Stimulated activated CD8-positive, alpha-beta memory T cell treated with anti-CD3 and anti-CD28 coated beads, Interleukin-12 subunit alpha, Interleukin-12 subunit beta, amount 100 ng/mL, for 24 hours (primary cell): ENCODE data around the gene CDC5L.
"Not testable (repeated sequence)": the region's sequence is repeated elsewhere in the genome, so short reads cannot be mapped to it uniquely, and the experiment has no call there.

Source experiments
- DNase-seq: peaks from one replicate; pipeline ENCODE4 v3.0.0-alpha.2; 2020; ENCODE audit errors: extremely low read depth

The CDC5L gene

GRCh38 chr6:44387346-44388134 is at the start of gene CDC5L:
CDC5L (plus strand) TSS chr6:44387706; CDS start chr6:44387824, 118 bp downstream.
- peak; percentile 81 for DNase-seq

- DNase-seq, result peak; percentile 16
Observed at GRCh38 chr6:44338228-44339122, 49.0 kb upstream of the CDC5L start.

GRCh38 chr6:44339301-44339700 is 48.2 kb upstream of the CDC5L start:
- no peak for DNase-seq

- no peak for DNase-seq
Observed at GRCh38 chr6:44339763-44340625, 47.5 kb upstream of the CDC5L start.

- no peak for DNase-seq
Observed at GRCh38 chr6:44341095-44341890, 46.2 kb upstream of the CDC5L start.

- DNase-seq, result no peak
Observed at GRCh38 chr6:44342052-44342451, 45.5 kb upstream of the CDC5L start.

- no peak for DNase-seq
Observed at GRCh38 chr6:44342489-44342888, 45.0 kb upstream of the CDC5L start, which contains the start of gene SPATS1. SPATS1 (plus strand) TSS chr6:44342650; CDS start chr6:44343096, 446 bp downstream.

GRCh38 chr6:44346818-44347217 is 40.7 kb upstream of the CDC5L start:
- not testable (repeated sequence) for DNase-seq

- no peak for DNase-seq
Observed at GRCh38 chr6:44349904-44350649, 37.4 kb upstream of the CDC5L start.

GRCh38 chr6:44350650-44350994 is 36.9 kb upstream of the CDC5L start:
- DNase-seq, result not testable (repeated sequence)

GRCh38 chr6:44352259-44352658 is 35.2 kb upstream of the CDC5L start:
- DNase-seq, result no peak

GRCh38 chr6:44353336-44353735 is 34.2 kb upstream of the CDC5L start:
- DNase-seq, result no peak

GRCh38 chr6:44355640-44356039 is 31.9 kb upstream of the CDC5L start:
- DNase-seq, result no peak

GRCh38 chr6:44356487-44356886 is 31.0 kb upstream of the CDC5L start:
- no peak for DNase-seq

GRCh38 chr6:44359973-44360372 is 27.5 kb upstream of the CDC5L start:
- DNase-seq, result no peak

- DNase-seq, result no peak
Observed at GRCh38 chr6:44361947-44362346, 25.6 kb upstream of the CDC5L start.

GRCh38 chr6:44363377-44363926 is 24.1 kb upstream of the CDC5L start:
- DNase-seq, result no peak

- DNase-seq, result no peak
Observed at GRCh38 chr6:44366781-44367180, 20.7 kb upstream of the CDC5L start.

GRCh38 chr6:44367681-44368080 is 19.8 kb upstream of the CDC5L start:
- DNase-seq, result no peak

- DNase-seq, result no peak
Observed at GRCh38 chr6:44373051-44373450, 14.5 kb upstream of the CDC5L start.
